Suprapubic skin (tissue), 4 donors: Measurements from ENCODE around the gene HAUS8.

ENCODE experiments used
- CTCF ChIP-seq, 2 donors: fragments of 200-600 bp in 1 of 2; fragments of 450-650 bp in 1 of 2; sonication (generic) in 1 of 2; IDR thresholded peaks; one replicate each; pipeline ENCODE4 v1.5.1; 2016 to 2019; ENCODE audit warnings: antibody characterized with exemption in 2 of 2, mild to moderate bottlenecking in 1 of 2, moderate library complexity in 1 of 2
- EP300 ChIP-seq: sonication (generic); formaldehyde crosslinking; IDR thresholded peaks from one replicate; pipeline ENCODE4 v1.6.1; 2017; ENCODE audit warnings: antibody characterized with exemption
- POLR2A ChIP-seq, 2 donors: fragments of 450-650 bp; IDR thresholded peaks; one replicate each; pipeline ENCODE4 v1.6.1; 2017; ENCODE audit warnings: antibody characterized with exemption in 2 of 2, mild to moderate bottlenecking in 2 of 2, moderate library complexity in 2 of 2
- POLR2AphosphoS5 ChIP-seq, 3 donors: sonication (generic); formaldehyde crosslinking; IDR thresholded peaks; one replicate each; pipeline ENCODE4 v1.6.1; 2017; ENCODE audit warnings: antibody characterized with exemption in 3 of 3

- no peak for TF ChIP-seq CTCF (IDR thresholded peaks at IDR 0.05)
- TF ChIP-seq POLR2A (IDR thresholded peaks at IDR 0.05), result no peak
- TF ChIP-seq EP300, result no peak
- TF ChIP-seq POLR2AphosphoS5 (IDR thresholded peaks at IDR 0.05), result no peak
Measured at GRCh38 chr19:17090583-17090982, 15.3 kb upstream of the HAUS8 start.
